HG03175 (cell line): ENCODE data around the gene PES1.
"Not testable (repeated sequence)": the region's sequence is repeated elsewhere in the genome, so short reads cannot be mapped to it uniquely, and the experiment has no call there.

Experiments used
- ATAC-seq: cut with Tn5 transposase; IDR thresholded peaks from one replicate; pipeline ENCODE4 v1.9.1; 2021; ENCODE audit warnings: mild to moderate bottlenecking, moderate library complexity; ENCODE audit not compliant: unreplicated experiment

The PES1 gene

DNA sequence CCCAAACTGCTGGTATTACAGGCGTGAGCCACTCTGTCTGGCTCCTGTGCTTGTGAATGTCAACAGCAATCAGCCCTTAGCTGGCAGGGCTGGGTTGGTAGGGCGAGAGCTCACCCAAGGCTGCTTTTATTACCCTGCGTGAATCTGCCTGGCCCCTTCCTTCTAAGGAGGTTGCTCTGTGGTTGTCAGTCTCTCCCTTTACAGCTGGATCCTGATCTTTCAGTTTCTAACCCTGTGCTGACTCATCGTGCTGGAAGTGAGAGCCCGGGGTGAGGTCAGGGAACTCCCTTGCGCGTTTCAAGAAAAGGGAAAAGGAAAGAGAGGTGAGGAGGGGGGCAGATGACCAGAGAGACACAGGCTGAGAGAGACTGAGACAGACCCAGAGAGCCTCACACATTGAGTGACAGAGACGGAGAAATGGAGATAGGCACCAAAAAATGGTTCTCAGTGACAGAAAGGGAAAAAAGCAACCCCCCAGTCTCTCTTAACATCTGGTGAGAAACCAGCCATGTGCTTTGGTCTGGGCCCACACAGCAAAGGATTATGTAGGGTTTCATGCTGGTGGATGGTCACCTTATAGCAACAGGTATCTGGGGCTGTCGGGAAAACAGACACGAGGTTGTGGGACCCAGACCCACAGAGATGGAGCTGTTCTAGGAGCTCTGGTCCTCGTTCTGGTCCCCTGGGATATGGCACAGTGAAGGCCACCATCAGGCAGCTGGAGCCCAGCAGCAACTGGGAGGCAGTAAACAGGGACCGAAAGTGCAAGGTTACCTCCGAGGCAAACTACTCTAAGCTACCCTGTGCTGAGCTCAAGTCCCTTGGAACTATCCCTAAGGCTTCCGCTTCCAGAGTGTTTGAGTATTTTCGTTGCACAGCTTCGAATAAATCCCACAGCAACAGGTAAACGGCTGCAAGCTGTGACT, 17.8 kb upstream of the PES1 start:
- ATAC-seq = no peak

DNA sequence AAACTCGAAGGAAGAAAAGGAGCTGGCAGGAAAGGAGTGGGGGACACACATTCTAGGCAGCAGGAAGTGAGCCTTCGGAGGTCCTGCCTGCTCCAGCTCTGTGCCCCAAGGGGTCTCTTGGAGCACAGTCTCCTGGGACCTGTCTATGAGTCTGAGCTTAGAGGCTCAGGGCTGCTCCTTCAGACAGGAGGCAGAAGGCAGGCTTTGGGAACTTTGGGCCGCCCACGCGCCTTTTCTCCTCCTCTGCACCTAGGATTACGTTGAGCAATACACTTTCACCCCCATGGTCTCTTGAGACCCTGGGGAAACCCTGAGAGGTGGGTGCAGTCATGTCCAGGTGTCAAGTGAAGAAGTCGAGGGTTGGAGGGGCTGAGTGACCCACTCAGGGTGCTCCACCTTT, 16.2 kb upstream of the PES1 start:
- no peak for ATAC-seq

DNA sequence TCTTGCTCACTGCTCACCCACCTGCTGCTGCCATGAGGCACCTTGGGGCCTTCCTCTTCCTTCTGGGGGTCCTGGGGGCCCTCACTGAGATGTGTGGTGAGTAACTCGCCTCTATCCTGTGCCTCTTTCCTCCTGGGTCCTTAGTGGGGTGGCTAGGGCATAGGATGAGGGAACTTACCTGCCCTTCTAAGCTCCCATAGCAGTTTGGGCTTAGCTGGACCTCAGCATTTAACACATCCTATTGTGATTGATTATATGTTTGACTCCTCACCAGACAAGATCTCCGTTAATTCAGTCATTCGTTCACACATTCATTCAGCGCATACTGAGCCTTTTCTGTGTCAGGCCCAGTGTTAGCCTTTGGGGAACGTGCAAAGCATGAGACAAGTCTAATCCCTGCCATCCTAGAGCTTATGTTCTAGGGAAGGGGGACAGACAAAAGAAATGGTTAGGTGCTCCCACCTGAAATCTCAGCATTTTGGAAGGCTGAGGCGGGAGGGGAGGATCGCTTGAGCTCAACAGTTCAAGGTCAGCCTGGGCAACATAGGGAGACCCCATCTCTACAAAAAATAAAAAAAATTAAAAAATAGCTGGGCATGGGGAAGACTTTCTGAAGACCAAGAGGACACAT, 15.7 kb upstream of the PES1 start:
- ATAC-seq = no peak

DNA sequence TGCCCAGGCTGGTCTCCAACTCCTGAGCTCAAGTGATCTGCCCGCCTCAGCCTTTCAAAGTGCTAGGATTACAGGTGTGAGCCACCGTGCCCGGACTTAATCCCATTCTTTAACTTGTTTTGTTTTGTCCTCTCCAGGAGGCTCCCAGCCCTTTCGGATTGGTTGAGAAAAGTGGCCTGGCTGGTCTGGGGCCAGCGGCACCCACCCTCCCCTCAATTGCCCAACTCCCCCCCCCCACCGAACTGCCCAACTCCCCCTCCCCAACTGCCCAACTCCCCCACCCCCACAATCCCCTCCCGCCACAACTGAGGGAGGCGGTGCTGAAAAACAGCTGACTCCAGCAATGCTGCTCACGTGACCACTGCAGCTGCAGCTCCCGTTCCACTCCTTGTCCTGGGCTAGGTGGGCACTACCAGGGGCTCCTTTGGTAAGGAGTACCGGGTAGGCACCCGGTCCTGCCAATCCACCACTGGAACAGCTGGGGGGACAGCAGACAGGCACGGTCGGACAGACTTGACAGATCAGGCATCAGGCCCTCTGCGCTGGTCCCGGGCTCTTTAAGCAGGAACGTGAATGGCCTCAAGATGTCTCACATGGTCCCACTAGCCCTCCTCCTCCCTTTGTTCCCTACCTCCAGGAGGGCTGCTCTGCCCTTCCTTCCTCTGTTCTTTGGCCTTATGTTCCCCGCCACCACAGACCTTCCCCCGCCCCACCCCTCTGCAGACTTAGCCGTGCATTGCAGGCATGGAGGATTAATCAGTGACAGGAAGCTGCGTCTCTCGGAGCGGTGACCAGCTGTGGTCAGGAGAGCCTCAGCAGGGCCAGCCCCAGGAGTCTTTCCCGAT, 15.0 kb upstream of the PES1 start, which contains the start of gene TCN2:
Gene TCN2, plus strand, starts transcription at position 720 of the 845 bp plus-strand sequence. CDS start 158 bp downstream, outside the sequence.
- ATAC-seq = no peak

DNA sequence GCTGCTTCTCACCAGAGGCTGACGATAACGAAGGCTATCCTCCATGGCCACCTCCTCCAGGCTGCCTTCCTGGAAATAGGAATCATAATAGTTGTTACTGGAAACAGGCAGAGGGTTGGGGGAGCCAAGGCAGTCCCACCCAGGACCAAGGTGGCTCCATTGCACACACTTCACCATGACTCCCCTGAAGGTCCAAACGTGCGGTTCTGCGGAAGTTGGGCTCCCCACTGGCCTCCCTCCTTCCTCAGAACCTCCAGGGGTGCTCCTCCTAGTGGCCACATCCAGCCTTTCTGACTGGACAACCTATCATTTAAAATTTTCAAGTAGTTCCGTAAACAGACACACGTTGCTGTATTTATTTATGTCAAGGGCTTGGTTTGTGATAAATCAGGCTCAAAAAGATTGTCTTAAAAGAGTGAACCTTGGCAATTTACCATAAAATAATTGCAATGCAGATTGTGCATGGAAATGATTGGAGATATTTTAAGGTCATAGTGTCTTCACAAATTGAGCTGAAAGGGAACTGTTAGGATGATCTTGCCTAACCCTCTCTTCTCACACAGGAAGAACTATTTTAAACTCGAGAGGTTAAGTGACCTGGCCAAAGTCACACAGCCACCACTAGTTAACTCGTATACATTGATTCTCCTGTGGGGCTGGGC, 13.9 kb upstream of the PES1 start:
- no peak for ATAC-seq

DNA sequence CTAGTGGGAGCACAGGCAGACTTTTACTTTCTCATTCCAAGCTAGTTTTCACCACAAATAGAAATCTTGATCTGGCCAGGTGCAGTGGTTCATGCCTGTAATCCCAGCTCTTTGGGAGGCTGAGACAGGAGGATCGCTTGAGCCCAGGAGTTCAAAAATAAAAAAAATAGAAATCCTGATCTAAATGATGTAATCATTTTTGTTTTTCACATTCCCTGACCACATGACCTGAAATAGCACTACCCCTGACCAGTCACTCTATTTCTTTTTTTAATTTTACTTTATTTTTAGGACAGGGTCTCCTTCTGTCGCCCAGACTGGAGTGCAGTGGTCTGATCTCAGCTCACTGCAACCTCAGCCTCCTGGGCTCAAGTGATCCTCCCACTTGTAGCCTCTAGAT, 13.0 kb upstream of the PES1 start:
- no peak for ATAC-seq

DNA sequence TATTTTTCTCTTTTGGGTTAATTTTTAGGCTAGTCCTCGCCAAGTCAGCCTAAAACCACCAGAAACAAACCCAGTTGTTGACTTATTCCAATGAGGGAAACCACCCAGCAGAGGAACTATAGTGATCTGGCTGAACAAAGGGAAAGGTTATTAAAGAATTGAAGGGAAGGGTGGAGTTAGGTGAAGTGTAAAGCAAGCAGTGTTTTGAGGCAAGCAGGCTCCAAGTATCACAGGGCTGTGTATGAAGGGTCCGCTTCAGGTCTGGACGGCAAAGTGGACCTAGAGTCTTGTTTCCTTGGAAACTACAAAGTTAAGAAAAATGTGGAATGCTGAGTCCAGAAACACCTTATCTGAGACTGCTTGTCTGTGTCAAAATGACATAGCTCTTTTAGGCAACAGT, 12.1 kb upstream of the PES1 start:
- ATAC-seq = no peak

DNA sequence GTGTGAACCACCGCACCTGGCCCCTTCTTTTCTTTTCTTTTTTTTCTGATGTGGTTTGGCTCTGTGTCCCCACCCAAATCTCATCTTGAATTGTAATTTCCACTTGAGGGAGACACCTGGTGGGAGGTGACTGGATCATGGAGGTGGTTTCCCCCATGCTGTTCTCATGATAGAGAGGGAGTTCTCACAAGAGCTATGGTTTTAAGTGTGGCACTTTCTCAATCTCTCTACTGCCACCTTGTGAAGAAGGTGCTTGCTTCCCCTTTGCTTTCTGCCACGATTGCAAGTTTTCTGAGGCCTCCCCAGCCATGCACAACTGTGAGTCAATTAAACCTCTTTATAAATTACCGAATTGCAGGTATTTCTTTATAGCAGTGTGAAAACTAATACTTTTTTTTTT, 10.3 kb upstream of the PES1 start:
- ATAC-seq = no peak

DNA sequence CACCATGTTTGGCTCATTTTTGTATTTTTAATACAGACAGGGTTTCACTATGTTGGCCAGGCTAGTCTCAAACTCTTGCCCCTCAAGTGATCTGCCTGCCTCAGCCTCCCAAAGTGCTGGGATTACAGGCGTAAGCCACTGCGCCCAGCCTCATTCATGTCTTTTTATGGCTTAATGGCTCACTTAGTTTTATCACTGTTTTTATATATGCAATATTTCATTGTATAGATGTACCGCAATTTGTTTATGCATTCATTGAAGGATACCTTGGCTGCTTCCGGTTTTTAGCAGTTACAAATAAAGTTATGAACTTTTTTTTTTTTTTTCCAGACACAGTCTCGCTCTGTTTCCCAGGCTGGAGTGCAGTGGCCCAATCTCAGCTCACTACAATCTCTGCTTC, 9.8 kb upstream of the PES1 start:
- no peak for ATAC-seq

DNA sequence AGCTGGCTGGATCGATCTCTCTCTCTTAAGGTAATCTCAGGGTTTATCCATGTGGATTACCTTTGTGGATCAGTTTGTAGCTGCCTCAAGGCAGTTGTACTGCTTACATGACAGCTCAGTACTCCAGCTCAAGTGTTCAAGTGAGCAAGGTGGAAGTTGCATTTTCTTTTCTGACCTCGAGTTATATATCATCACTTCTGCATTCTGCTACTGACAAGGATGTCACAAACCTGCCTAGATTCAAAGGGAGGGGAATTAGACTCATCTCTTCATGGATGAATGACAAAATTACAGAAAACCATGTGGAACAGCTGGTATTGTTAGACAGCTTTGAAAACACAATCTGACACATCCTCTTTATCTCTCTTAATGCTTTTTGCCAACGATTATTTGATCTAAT, 9.2 kb upstream of the PES1 start:
- no peak for ATAC-seq

DNA sequence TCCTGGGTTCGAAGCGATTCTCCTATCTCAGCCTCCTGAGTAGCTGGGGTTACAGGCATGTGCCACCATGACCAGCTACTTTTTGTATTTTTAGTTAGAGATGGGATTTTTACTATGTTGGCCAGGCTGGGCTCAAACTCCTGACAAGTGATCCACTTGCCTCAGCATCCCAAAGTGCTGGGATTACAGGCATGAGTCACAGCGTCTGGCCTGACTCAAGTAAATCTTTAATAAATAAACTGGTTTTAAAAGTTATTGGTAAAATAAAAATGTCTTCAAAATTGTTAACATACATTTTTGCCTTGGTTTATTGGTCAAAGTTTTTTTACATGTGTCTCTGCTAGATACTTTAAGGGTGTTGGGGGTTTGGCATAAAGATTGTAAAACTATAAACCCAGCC, 7.3 kb upstream of the PES1 start:
- no peak for ATAC-seq

DNA sequence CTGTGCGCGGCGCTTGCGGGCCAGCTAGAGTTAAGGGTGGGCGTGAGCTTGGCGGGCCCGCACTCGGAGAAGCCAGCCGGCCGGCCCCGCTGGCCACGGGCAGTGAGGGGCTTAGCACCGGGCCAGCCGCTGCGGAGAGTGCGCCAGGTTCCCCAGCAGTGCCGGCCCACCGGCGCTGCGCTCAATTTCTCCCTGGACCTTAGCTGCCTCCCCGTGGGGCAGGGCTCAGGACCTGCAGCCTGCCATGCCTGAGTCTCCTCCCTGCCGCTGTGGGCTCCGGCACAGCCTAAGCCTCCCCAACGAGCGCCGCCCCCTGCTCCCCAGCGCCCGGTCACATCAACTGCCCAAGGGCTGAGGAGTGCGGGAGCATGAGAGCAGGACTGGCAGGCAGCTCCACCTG, 5.2 kb upstream of the PES1 start:
- no peak for ATAC-seq

DNA sequence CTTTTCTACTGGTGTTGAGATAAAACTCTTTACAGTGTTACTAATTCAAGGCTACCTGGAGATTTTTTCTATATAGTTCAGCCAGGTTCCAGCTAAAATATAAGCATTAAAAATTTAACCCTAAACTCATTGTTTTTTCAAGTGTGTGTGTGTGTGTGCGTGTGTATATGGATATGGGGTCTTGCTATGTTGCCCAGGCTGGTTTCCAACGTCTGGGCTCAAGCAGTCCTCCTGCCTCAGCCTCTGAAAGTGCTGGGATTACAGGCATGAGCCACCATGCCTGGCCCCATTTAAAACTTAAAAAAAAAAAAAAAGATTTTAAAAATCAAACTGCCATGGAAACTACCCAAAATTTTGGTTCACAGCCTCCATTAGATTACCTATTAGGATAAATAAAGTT, 4.5 kb upstream of the PES1 start:
- ATAC-seq = no peak

DNA sequence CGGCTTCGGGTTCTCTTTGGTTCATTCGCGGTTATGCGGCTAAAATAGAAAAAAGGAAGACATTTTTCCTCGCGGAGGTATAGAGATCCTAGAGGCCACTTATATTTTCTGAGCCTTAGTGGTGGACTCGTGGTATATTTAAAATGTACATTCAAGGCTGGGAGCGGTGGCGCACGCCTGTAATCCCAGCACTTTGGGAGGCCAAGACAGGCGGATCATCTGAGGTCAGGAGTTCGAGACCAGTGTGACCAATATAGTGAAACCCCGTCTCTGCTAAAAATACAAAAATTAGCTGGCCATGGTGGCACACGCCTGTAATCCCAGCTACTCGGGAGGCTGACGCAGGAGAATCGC, 627 bp upstream of the PES1 start:
- ATAC-seq = not testable (repeated sequence)

DNA sequence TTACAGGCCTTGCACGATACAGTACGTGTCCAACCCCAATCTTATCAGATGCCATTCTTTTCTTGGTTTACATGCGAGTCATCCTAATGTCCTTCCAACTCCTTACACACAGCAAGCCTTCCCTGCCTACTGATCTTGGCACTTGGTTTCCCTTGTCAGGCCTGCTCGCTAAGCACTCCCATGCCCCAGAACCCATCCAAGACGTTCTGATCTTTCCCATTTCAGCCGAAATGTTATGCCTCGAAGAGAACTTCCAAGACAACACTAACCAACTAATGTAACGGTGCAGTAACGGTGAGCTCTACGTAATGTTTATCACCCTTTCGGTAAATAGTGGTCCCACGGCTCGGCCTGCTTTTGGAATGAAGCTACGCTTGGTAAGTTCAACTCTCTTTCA, 521 bp downstream of the PES1 start:
- no peak for ATAC-seq

DNA sequence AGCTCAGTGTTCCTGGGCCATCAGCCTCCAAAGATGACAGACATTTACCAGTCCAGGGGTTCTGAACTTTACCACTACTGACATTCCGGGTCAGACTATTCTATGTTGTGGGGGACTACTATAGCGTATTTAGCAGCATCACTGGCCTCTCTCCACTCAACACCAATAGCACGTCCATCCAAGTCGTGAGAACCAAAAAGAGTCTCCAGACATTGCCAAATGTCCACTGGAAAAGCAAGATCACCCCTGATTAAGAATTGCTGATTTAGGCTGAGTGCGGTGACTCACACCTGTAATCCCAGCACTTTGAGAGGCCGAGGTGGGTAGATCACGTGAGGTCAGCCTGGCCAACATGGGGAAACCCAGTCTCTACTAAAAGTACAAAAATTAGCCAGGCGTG, 5.3 kb downstream of the PES1 start:
- ATAC-seq = no peak

DNA sequence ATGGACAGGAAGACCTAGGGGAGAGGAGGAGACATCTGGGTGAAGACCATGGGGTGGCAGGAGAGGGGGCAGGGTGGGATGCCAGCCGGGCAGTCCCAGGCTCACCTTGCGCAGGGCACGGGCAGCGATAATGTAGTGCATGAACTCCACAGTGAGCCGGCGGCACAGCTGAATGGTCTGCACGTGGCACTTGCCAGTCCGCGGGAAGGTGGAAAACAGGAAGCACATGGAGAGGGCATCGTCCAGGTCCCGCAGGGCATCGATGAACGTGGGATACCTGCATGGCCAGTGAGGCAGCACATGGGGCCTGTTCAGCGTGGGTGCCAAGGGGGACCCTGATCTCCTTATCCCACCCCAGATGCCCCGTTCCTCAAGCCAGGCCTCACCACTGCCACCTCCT, 7.3 kb downstream of the PES1 start:
- ATAC-seq = no peak

DNA sequence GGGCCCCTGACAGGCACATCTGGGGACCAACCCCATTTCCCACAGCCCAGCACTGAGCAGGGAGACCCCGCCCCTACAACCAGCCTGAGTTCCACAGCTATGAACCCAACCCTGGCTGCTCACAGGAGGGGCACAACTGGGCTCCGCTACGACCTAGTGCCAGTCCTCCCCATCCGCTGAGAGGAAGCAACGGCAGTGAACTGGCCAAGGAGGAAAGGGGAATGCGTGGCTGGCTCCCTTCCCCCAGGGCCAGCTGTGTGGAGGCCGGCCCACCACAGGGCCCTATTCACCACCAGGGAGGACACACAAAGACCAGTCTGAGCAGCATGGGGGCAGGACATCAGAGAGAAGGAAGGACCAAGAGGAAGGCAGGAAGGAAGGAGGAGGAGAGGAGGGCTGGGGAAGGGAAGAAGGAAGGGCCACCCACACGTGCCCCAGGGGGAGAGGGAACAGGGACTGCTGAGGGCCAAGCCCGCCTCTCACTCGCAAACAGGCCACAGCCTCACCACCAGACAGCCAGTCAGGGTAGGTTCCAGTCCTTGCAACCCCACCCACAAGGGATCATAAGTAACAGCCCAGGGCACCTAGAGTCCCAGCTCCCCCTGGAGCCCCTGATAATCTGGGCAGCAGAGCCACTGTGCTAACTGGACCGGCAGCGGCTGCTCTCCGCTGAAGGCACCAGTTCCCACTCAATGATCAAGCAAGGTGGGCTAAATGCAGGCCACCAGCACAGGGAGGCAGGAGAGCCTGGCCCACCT, 8.7 kb downstream of the PES1 start:
- no peak for ATAC-seq

DNA sequence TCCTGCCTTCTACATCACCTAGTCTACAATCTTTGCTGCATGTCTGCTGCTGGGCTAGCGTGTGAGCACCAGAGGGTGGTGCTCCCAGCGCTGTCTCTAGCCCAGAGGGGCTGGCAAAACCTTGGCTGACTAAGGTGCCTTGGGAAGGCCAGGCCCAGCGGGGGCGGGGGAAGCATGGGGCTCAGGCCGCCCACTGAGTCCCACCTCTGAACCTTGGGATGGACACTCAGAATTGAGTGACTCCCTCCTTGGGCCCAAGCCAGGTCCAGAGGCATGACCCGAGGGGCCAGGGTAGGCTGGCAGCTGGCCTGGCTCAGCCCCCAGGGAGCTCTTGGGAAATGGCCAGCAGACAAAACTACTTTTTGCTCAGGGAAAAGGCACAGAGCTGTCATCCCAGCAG, 9.7 kb downstream of the PES1 start:
- ATAC-seq = no peak

DNA sequence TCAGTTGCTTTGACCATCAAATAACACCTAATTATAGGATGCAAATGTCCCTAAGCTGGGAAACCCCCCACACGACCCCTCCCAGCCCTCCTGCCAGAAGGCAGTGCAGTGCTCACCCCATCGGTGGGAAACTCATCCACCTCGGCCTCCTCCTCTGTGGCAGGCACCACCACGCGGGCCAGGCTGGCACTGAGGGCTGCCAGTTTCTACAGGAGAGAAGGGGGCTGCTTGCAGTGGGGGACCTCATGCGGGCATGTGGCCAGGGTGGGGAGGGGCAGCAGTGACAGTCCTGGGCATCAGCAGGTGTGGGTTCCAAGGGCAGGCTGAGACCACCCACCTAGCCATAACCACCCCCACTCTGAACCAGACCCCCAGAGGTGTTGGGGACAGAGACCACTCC, 10.8 kb downstream of the PES1 start:
- ATAC-seq = no peak
